Ascending aorta (tissue), 2 donors: ENCODE data around the gene PPFIA2. TPM values are rescaled to one million over a fixed set of nuclear protein-coding genes. Genes with fewer than 3 reads are reported as not detected.

Experiments
- DNase-seq, 2 donors: peaks; one replicate each; pipeline ENCODE4 v3.0.0-alpha.2; 2019; ENCODE audit warnings: low spot score in 2 of 2
- H3K27ac ChIP-seq, 2 donors: fragments of 200-600 bp; sonication (generic); one replicate each; pipeline ENCODE4 v1.5.1; 2016 to 2017; ENCODE audit warnings: mild to moderate bottlenecking in 1 of 2
- H3K27me3 ChIP-seq: fragments of 200-600 bp; sonication (generic); one replicate; pipeline ENCODE4 v1.5.1; 2017
- H3K36me3 ChIP-seq, 2 donors: fragments of 200-600 bp; sonication (generic); one replicate each; pipeline ENCODE4 v1.5.1; 2016
- H3K4me1 ChIP-seq, 2 donors: fragments of 200-600 bp; sonication (generic); one replicate each; pipeline ENCODE4 v1.5.1; 2016 to 2017; ENCODE audit warnings: mild to moderate bottlenecking in 1 of 2
- H3K4me3 ChIP-seq, 2 donors: fragments of 200-600 bp; sonication (generic); one replicate each; pipeline ENCODE4 v1.5.1; 2016 to 2017; ENCODE audit warnings: mild to moderate bottlenecking in 1 of 2
- H3K9me3 ChIP-seq, 2 donors: fragments of 200-600 bp; sonication (generic); one replicate each; pipeline ENCODE4 v1.5.1; 2016
- intact Hi-C: fragments of 100-400 bp; cut with DNase I; formaldehyde crosslinking; loops from one replicate; pipeline ENCODE4 v1.15.1; 2023
- total RNA-seq: library from RNA; depleted of rRNA; stranded (reverse); fragments of >200 nt; gene quantifications from one replicate; pipeline ENCODE4 v1.1.0, GENCODE V29; 2016
- TF ChIP-seq, protein P1 (sequence below), 3 experiments: fragments of 200-600 bp in 2 of 3; fragments of 450-650 bp in 1 of 3; sonication (generic) in 2 of 3; IDR thresholded peaks; one replicate each; pipeline ENCODE4 v1.5.1; 2016 to 2019; ENCODE audit warnings: antibody characterized with exemption in 3 of 3, mild to moderate bottlenecking in 1 of 3, moderate library complexity in 1 of 3

The PPFIA2 gene
- total RNA-seq, 1 donor from 2014 or later = 15.0 TPM

- no peaks in the 10 kb centered on the region for H3K9me3 ChIP-seq
- H3K4me1 ChIP-seq = no peaks in the 10 kb centered on the region
- H3K27ac ChIP-seq = no peak overlapping the region
- no peak overlapping the region for H3K4me3 ChIP-seq
- no peaks in the 10 kb centered on the region for H3K27me3 ChIP-seq
- intact Hi-C loops = loop anchor here (1.0 kb wide), 1 partner anchor 176 kb away; no protein-coding TSS in a partner anchor
- TF ChIP-seq, protein P1, sequence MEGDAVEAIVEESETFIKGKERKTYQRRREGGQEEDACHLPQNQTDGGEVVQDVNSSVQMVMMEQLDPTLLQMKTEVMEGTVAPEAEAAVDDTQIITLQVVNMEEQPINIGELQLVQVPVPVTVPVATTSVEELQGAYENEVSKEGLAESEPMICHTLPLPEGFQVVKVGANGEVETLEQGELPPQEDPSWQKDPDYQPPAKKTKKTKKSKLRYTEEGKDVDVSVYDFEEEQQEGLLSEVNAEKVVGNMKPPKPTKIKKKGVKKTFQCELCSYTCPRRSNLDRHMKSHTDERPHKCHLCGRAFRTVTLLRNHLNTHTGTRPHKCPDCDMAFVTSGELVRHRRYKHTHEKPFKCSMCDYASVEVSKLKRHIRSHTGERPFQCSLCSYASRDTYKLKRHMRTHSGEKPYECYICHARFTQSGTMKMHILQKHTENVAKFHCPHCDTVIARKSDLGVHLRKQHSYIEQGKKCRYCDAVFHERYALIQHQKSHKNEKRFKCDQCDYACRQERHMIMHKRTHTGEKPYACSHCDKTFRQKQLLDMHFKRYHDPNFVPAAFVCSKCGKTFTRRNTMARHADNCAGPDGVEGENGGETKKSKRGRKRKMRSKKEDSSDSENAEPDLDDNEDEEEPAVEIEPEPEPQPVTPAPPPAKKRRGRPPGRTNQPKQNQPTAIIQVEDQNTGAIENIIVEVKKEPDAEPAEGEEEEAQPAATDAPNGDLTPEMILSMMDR (IDR thresholded peaks at IDR 0.05) = peak in 2 of 3 experiments; percentile 44 to 57
- H3K36me3 ChIP-seq = peaks cover 0 to 2% of the 10 kb centered on the region in 2 donors
- no peak for DNase-seq
Observed at GRCh38 chr12:81450920-81451739, 308.0 kb downstream of the PPFIA2 start.

DNA sequence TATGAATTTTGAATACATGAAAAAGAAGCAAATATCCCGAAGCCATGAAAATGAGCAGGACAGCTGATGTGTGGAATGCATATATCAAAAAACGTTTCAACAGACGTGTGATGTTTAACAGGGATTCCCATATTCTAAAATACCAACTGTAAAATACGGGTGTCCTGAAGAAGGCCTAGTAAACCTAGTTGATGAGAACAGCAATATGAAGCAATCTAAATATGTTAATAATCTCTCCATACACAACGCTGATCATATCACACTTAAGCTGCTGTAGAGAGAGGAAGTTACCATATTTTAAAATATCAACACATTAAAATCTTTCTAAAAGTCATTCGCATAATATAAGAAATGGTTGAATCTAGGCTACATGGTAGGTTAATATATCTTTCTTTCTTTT lies 317.5 kb downstream of the PPFIA2 start:
- intact Hi-C loops = no loop called here

DNA sequence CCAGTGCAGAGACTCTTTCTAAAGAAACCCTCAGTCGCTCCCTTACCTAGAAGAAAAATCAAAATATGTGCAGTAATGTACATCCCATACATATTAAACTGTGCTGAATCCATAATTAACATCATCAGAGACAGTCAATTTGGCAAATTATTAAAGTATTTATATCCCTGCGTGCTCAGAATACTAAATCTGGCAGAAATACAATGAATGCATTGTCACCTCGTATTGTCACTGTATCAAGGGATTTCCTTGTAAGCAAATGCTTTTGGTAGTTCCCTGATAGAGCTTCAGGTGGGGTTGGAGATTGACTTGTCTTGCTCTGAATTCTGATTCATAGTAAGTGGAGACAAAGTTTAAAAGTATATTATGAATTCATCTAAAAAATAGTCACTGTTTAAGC lies 319.1 kb downstream of the PPFIA2 start:
- Histone ChIP-seq H3K9me3 (no peaks in the 10 kb centered on the region), H3K4me3 (no peak overlapping the region), H3K27ac (no peak overlapping the region), H3K27me3 (no peaks in the 10 kb centered on the region), H3K4me1 (no peaks in the 10 kb centered on the region), H3K36me3 (no peaks in the 10 kb centered on the region)
- intact Hi-C loops = no loop called here
- no peak for DNase-seq
- TF ChIP-seq, protein P1 (IDR thresholded peaks at IDR 0.05) = no peak

More for the DNA sequence above, 317.5 kb downstream of the PPFIA2 start:
- TF ChIP-seq, protein P1 (IDR thresholded peaks at IDR 0.05) = no peak
- no peak for DNase-seq
- H3K27me3 ChIP-seq = no peaks in the 10 kb centered on the region
- no peaks in the 10 kb centered on the region for H3K4me1 ChIP-seq
- no peak overlapping the region for H3K4me3 ChIP-seq
- no peaks in the 10 kb centered on the region for H3K36me3 ChIP-seq
- no peaks in the 10 kb centered on the region for H3K9me3 ChIP-seq
- H3K27ac ChIP-seq = no peak overlapping the region

- Histone ChIP-seq H3K27me3 (no peaks in the 10 kb centered on the region), H3K9me3 (no peaks in the 10 kb centered on the region), H3K4me1 (no peaks in the 10 kb centered on the region), H3K4me3 (no peak overlapping the region), H3K27ac (no peak overlapping the region), H3K36me3 (no peaks in the 10 kb centered on the region)
- TF ChIP-seq, protein P1 (IDR thresholded peaks at IDR 0.05) = no peak
- no peak for DNase-seq
- intact Hi-C loops = no loop called here
Observed at GRCh38 chr12:81439344-81439743, 319.8 kb downstream of the PPFIA2 start.

DNA sequence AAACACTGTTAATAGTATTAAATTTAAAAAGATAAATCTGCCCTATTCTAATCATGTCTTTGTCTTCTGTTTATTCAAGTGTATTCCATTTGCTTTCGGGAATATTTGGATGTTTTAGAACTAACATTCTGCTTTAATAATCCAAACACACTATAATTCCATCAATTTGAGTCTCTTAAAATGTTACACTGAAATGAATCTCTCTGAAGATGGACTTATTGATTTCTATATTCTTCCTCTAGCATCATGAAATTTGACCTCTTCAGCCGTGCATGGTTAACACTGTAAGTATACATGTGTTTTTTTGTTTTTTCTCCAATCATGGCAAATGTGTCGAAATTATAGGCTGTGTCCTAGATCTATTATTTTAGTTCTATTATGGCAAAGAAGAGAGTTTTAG lies 342.1 kb downstream of the PPFIA2 start:
- H3K4me3 ChIP-seq = no peak overlapping the region
- DNase-seq = no peak
- H3K36me3 ChIP-seq = no peaks in the 10 kb centered on the region
- peaks cover 0 to 20% of the 10 kb centered on the region in 2 donors for H3K9me3 ChIP-seq
- TF ChIP-seq, protein P1 (IDR thresholded peaks at IDR 0.05) = no peak
- H3K27ac ChIP-seq = no peak overlapping the region
- no peaks in the 10 kb centered on the region for H3K4me1 ChIP-seq
- H3K27me3 ChIP-seq = no peaks in the 10 kb centered on the region
- intact Hi-C loops = no loop called here
